Measurements from ENCODE around the gene FBRS.
"Not testable (repeated sequence)": the region's sequence is repeated elsewhere in the genome, so short reads cannot be mapped to it uniquely, and the experiment has no call there.

The FBRS gene

GRCh38 chr16:30657866-30658730 lies at the start of gene FBRS:
Gene FBRS, plus strand, starts transcription at chr16:30658431. Its CDS starts 1,088 bp downstream, at chr16:30659519.
- peak; percentile 100 for DNase-seq (ENCODE audit: low spot score)

GRCh38 chr16:30609002-30609925 lies 49.0 kb upstream of the FBRS start:
- DNase-seq (ENCODE audit: low spot score): peak; percentile 36

GRCh38 chr16:30609926-30610839 lies 48.0 kb upstream of the FBRS start, which contains the start of gene ZNF689:
Gene ZNF689, minus strand, starts transcription at chr16:30610389. Its CDS starts 348 bp downstream, at chr16:30610041.
- peak; percentile 97 for DNase-seq (ENCODE audit: low spot score)

GRCh38 chr16:30615358-30616091 lies 42.7 kb upstream of the FBRS start:
- peak; percentile 58 for DNase-seq (ENCODE audit: low spot score)

- DNase-seq (ENCODE audit: low spot score): no peak
These were observed 39.0 kb upstream of the FBRS start for GRCh38 chr16:30619202-30619601.

DNA sequence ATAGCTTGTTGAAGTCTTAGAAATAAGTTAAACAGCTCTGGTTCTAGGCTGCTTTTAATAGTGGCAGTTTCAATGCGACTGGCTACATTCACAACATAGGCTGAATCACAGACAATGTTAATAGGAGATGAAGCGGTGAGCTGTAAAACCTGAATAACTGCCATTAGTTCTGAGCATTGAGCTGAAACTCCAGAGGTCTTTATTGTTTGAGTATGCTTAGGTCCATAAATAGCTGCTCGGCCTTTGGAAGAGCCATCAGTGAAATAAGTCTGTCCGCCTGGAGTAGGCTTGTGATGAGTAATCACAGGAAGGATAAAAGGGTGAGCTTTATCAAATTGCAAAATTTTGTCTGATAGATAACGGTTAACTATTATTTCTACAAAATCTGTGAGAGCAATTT lies 38.6 kb upstream of the FBRS start:
- DNase-seq (ENCODE audit: low spot score): no peak

DNA sequence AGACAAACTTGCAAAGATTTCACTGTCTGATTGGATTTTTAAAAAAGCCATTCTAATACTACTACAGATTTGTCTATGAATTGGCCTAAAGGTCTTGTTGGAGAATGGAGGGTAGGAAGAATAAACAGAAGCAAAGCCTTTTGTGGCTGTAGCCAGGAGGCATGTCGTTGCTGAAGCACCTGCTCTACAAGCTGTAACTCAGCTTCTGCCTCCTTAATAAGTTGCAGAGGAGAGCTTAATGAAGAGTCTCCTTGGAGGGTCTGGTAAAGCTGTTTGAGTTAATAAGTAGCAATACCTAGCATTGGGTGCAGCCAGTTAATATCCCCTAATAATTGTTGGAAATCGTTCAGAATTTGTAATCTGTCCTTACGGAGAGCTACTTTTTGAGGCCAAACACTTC lies 38.1 kb upstream of the FBRS start:
- no peak for DNase-seq (ENCODE audit: low spot score)

DNA sequence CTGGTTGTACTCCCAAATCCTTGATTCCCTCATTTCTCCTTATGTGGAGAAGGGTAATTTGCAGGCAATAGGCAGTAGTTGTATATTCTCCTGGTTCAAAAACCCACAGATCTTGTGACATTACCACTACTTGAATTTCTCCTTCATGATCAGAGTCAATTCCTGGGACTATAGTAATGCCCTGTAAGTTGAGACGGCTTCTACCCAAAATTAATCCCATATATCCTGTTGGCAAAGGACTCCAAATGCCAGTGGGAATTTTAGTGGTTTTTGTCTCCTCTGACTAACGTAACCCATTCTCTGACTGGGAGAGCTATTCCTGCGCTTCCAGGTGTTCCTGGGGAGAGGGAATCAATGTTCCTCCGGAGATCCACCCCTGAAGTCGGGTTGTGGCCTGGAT lies 36.5 kb upstream of the FBRS start:
- no peak for DNase-seq (ENCODE audit: low spot score)

DNA sequence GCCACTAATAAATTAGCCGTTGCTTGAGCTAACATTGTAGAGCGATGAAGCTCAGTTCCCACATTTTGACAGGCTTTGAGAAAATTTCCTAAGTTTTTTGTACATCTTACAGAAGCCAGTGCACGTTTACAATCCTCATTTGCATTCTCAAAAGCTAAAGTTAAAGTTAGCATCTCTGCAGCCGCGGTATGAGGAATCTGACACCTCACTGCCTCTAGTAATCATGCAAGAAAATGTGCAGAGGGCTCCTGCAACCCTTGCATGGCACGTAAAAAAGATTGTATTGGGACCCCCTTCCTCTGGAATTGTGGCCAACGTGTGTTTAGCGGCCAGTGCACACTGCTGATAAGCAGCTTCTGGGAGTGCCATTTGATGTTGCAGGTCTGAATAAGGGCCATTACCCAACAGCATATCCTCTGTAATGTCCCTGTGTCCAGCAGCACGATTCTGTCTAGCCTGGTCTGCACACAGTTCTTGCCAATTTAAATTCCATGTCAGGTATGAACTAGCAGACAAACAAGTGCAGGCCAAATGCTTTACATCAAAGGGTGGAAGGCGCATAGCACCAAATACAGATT lies 35.7 kb upstream of the FBRS start:
- no peak for DNase-seq (ENCODE audit: low spot score)

DNA sequence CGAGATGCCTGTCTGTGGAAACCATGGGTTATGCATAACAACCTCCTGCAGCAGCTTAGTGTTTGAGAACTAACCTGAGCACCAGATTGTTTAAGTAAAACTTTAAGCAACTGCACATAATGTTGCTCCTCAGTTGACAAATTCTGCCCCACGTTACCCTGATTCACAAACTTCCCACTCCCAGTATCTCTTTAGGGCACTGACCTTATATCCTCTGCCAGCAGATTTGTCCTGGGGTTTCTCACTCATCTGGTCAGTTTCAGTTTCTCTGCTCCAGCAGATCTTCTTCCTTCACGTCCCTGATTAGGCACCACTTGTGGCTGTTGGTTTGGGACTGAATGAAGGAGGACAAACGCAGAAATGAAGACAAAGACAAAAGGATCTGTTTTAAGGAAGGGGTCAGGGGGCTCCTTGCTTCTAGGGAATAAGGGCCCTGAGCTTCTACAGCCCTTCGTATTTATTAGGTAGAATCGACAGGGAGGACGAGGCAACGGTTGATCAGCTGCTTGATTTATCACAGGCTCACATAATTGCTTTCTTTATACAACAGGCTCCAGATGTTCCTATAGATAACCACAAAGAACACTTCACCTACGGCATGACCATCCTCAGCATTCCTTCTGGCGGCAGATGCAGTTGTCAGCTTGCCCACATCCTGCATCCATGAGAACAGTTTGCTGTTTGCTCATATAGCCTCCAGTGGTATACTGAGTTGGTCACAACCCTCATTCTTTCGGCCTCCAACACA lies 34.5 kb upstream of the FBRS start:
- DNase-seq (ENCODE audit: low spot score): no peak

GRCh38 chr16:30626236-30626635 lies 32.0 kb upstream of the FBRS start:
- no peak for DNase-seq (ENCODE audit: low spot score)

DNA sequence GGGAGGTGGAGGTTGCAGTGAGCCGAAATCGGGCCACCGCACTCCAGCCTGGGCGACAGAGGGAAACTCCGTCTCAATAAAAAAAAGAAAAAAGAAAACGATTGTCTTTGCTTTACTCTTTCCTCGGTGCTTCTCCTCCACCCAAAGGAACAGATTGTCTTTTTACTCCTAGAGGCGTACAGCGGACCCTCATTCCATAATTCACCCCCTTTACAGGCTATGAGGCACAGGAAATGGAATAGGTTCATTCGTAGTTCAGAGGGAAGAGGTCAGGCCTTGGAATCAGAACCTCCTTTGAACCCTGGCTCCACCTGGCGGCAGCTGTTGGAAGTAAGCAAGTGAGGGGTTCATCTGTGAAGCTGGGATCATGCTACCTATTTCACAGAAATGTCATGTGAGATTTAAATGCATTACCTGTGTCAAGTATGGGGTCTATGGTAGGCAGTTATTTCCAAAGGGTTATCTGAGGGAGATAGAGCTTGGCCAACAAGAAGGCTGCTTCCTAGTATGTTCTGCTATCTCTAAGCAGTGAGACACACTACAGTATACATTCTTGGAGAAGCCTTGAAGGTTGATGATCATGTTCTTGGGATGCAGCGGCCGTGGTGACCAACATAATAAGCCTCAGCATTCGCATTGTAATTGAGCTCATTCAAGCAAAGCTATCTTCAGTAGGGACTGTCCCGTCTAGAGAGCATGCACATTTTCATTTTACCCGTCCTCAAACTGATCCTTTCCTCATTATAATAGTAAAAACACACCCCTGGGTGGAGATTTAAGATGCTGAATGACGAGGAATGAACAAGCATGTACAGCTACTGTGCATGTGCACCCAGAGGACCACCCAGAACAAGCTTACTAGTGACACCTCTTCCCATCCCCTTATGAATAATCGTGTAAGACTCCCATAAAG lies 29.3 kb upstream of the FBRS start:
- peak; percentile 87 for DNase-seq (ENCODE audit: low spot score)

DNA sequence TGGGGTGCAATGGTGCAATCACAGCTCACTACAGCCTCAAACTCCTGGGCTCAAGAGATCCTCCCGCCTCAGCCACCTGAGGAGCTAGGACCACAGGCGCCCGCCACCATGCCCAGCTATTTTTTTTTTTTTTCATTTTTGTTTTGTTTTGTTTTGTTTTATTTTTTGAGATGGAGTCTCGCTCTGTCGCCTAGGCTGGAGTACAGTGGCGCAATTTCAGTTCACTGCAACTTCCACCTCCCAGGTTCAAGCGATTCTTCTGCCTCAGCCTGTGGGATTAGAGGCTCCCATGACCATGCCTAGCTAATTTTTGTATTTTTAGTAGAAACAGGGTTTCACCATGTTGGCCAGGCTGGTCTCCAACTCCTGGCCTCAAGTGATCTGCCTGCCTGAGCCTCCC lies 25.8 kb upstream of the FBRS start:
- DNase-seq (ENCODE audit: low spot score): not testable (repeated sequence)

GRCh38 chr16:30633526-30633925 lies 24.7 kb upstream of the FBRS start:
- DNase-seq (ENCODE audit: low spot score): no peak

GRCh38 chr16:30636599-30636998 lies 21.6 kb upstream of the FBRS start:
- no peak for DNase-seq (ENCODE audit: low spot score)

GRCh38 chr16:30637139-30637538 lies 21.1 kb upstream of the FBRS start:
- DNase-seq (ENCODE audit: low spot score): not testable (repeated sequence)

GRCh38 chr16:30637944-30638343 lies 20.3 kb upstream of the FBRS start:
- DNase-seq (ENCODE audit: low spot score): peak; percentile 71

- peak; percentile 26 for DNase-seq (ENCODE audit: low spot score)
These were observed 16.8 kb upstream of the FBRS start for GRCh38 chr16:30641378-30641982.
